ENCODE data around the gene U2AF1L4. TPM values are rescaled to one million over a fixed set of nuclear protein-coding genes. Genes with fewer than 3 reads are reported as not detected.

Gene U2AF1L4
- total RNA-seq, 1 experiment from 2014 or later, result 20.0 TPM

DNA sequence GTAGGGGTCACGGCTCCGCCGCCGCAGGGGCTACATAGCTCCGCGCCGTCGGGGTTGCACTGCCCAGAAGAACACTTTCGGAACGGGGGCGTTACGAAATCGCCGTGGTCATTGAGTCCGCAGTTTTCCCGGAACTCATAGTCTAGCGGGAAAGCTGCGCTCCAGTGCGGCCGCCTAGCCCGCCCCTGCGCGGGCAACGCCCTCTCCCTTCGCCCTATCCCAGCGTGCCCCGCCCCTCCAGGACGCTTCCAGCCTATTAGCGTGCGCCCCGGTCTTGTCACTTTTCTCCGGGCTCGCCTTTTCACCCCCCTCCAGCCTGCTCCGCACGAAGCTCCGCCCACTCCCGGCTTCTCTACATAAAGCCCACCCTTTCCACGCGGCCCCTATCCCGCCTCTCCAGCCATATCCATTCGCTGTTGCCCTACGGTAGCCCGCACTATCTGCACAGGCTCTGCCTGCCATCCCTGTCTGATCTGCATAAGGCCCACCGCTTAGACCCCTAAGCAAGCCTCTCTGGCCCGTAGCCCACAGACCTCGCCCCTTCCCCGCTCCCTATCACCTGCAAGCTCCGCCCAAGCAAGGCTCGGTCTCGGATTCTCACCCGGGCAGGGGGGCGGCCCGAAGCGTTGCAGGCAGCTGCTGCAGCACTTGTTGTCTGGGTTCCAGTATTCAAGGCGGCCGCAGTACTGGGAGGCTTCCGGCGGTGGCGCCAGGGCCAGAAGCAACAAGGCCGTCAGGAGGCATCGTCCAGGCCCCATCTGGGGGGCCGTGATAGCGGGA is 4.6 kb downstream of the U2AF1L4 start:
- DNase-seq (ENCODE audit: low spot score), result peak; percentile 99

DNA sequence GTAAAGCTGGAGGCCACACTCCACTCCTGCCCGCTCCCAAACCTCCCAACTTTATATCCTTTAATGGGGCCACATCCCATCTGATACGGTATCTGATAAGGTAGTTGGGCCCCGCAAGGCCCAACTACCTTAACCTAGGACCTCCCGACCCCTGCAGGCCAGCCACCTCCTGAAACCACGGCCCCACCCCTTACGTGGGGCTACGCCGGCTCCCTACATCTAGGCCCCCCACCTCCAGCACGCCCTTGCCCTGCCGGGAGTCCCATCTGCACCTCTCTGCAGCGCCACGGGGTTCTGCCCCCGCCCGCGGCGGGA is 5.2 kb downstream of the U2AF1L4 start:
- DNase-seq (ENCODE audit: low spot score), result no peak

DNA sequence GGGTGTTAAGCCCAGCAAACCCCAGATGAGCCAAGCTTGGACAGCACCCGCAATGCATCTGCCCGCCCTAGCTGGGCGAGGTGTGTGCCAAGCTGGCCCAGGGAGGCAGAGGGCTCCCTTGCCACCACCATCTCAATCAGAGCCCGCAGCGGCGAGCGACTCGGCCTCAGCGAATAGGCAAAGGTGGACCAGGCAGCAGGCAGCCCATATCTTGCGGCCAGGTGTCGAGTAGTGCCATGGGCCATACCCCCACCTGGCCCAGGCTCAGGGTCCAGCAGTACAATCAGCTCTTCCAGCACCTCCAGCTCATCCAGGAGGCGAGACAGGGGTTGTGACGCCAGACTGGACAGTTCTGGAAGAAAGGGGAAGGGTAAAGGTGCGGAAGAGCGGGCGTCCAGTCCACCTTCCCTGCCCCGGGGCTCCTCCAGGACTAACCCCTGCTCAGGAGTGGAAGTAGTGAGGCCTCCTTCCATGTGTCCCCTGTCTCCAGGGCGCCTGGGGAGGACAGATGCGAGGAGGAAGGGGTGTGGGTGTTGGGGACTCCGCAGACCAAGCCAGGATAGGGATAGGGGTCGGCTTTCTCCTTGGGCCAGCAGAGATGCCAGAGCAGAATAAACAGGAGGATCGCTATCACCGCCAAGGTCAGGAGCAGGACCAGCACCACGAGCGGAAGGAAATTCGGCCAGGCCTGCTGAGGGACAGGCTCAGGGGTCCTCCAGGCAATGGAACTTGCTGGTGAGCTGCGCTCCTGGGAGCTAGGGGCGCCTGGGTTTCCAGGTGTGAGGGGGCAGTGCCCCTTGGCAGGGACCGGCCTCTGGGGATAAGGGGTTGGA is 5.7 kb downstream of the U2AF1L4 start:
- DNase-seq (ENCODE audit: low spot score), result no peak

DNA sequence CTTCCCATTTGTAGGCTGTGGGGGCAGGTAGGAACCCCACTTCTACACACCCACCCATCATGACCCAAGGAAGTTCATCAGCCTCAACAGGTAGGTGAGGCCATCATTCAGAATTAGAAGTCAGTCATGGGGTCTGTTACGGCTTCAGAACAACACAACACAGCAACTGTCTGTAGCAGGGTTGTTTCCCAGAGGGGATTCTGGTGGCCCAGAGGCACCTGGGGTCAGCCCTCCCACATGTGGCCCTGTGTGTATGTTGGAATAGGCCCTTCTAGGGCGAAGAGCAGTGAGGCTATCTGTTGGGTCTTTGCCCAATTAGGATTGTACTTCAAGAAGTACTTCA is 6.4 kb downstream of the U2AF1L4 start:
- DNase-seq (ENCODE audit: low spot score), result no peak

DNA sequence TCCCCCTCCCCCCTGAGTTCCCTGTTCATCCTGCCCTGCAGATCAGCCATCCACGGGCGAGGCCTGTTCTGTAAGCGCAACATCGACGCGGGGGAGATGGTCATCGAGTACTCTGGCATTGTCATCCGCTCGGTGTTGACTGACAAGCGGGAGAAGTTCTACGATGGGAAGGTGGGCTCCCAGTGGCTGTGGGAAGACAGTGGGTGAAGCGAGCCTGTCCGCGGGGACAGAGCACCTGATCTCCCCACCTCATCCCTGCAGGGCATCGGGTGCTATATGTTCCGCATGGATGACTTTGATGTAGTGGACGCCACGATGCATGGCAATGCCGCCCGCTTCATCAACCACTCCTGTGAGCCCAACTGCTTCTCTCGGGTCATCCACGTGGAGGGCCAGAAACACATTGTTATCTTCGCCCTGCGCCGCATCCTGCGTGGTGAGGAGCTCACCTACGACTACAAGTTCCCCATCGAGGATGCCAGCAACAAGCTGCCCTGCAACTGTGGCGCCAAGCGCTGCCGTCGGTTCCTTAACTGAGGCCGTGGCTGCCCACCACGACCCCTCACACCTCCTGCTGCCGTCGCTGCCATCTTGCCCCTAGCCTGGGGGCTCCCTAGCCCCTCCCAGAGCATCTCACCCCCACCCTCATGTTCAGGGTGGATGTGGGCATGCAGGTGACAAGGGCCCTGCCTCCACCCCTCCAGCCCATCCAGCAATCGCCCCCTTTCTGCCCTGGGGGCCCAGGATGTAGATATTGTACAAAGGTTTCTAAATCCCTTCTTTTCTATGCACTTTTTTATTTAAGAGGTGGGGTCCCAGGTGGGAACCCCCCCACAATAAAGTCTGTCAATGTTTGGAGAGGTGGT is 7.0 kb downstream of the U2AF1L4 start:
- DNase-seq (ENCODE audit: low spot score), result no peak

DNA sequence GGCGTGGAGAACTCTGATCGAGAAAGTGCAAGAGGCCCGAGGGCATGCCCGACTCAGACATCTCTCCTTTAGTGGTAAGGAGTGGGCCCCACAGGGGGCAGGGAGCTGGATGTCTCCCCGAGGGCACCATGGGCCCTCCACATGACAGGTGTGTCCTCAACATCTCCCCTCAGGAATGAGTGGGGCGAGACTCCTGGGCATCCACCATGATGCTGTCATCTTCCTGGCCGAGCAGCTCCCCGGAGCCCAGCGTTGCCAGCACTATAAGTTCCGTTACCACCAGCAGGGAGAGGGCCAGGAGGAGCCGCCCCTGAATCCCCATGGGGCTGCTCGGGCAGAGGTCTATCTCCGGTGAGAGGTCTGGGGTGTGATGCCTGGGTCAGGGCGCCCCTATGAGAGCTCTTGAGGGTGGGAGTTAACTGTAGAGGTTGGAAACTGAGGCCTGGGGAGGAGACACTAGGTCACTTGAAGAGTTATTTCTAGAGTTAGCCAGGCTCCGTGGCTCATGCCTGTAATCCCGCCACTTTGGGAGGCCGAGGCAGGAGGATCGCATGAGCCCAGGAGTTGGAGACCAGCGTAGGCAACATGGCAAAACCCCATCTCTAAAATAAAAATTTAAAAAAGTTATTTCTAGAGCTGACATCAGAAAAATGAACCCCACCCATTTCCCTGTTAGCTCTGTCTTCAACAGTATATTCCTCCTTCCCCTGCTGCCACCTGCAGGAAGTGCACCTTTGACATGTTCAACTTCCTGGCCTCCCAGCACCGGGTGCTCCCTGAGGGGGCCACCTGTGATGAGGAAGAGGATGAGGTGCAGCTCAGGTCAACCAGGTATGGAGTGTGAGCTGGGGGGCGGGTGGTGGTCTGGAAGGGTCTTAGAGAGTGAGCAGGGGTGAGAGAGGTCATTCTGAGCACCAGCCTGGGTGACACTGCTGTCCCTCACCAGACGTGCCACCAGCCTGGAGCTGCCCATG is 8.0 kb downstream of the U2AF1L4 start:
- peak; percentile 62 for DNase-seq (ENCODE audit: low spot score)

DNA sequence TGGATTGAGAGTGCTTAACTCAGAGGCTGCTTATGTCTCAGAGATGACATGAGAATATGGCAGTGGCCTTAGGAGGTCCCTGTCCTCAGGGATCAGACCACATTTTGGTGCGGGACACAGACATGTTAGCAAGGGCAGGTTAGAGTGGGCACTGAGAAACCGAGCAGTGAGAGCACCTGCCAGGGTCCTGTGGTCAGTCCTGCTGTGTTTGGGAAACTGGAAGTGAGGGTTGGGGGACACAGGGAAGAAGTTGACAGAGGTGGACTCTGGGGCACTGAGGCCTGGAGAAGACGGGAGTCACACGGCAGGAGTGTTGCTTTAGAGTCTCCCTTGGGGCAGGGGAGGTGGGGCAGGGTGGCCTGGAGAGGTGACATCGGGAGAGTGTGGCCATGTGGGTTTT is 10.3 kb downstream of the U2AF1L4 start:
- DNase-seq (ENCODE audit: low spot score), result no peak

DNA sequence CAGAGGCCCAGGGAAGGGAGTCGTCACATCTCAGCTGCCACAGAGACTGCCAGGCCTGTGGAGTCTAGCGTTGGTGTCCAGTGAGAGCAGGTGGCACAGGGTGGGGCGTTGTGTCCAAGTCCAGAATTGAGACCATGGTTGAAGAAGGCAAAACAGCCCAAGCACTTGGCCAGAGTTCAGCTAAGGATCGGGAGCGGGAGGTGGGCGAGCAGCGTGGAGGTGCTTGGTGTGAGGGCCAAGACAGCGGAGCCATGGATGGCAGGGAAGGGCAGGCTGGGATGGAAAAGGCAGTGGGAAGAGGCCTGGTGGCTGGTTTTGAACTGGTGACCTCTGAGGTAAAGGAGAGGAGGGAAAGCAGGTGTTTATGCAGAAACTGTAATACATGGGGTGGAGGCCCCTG is 10.9 kb downstream of the U2AF1L4 start:
- DNase-seq (ENCODE audit: low spot score), result no peak

DNA sequence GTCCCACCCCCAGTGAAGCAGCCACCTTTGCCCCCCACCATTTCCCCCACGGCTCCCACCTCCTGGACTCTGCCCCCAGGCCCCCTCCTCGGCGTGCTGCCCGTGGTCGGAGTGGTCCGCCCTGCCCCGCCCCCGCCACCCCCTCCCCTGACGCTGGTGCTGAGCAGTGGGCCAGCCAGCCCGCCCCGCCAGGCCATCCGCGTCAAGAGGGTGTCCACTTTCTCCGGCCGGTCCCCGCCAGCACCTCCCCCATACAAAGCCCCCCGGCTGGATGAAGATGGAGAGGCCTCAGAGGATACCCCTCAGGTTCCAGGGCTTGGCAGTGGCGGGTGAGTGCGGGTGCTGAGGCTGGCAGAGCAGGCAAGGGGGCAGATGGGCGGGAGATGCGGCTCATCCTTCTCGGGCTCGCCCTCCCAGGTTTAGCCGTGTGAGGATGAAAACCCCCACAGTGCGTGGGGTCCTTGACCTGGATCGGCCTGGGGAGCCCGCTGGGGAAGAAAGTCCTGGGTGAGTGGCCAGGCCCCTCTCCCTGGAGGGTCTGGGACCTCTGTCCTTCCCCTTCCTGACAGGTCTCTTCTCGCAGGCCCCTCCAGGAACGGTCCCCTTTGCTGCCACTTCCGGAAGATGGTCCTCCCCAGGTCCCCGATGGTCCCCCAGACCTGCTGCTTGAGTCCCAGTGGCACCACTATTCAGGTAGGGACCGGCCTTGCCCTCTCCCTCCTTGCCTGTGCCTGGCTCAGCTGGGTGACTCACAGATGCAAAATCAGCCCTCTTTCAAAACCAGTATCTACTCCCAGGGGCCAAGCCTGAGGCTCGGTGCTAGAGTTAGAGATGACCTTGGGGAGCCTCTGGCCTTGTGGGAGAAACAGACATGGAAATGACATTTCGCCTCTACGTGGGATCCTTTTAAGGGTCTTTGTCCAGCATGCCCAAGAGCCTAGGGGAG is 11.8 kb downstream of the U2AF1L4 start:
- DNase-seq (ENCODE audit: low spot score), result no peak

DNA sequence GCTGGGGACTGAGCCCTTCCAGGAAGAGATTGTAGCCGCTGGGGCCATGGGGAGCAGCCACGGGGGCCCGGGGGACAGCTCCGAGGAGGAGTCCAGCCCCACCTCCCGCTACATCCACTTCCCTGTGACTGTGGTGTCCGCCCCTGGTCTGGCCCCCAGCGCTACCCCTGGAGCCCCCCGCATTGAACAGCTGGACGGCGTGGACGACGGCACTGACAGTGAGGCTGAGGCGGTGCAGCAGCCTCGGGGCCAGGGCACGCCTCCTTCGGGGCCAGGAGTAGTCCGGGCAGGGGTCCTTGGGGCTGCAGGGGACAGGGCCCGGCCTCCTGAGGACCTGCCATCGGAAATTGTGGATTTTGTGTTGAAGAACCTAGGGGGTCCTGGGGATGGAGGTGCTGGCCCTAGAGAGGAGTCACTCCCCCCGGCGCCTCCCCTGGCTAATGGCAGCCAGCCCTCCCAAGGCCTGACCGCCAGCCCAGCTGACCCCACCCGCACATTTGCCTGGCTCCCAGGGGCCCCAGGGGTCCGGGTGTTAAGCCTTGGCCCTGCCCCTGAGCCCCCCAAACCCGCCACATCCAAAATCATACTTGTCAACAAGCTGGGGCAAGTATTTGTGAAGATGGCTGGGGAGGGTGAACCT is 12.6 kb downstream of the U2AF1L4 start:
- no peak for DNase-seq (ENCODE audit: low spot score)

DNA sequence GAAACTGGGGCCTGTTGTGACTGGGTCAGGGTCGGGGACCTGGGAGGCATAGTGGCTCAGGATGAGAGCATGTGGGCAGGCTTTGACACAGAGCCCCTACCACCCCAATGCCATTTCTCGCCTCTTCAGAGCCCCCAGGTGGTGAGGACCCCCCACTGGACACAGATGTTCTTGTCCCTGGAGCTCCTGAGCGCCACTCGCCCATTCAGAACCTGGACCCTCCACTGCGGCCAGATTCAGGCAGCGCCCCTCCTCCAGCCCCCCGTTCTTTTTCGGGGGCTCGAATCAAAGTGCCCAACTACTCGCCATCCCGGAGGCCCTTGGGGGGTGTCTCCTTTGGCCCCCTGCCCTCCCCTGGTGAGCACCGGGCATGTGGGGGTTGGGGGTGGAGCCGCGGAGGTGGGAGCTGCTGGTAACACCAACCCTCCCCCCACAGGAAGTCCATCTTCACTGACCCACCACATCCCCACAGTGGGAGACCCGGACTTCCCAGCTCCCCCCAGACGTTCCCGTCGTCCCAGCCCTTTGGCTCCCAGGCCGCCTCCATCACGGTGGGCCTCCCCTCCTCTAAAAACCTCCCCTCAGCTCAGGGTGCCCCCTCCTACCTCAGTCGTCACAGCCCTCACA is 13.3 kb downstream of the U2AF1L4 start:
- no peak for DNase-seq (ENCODE audit: low spot score)

DNA sequence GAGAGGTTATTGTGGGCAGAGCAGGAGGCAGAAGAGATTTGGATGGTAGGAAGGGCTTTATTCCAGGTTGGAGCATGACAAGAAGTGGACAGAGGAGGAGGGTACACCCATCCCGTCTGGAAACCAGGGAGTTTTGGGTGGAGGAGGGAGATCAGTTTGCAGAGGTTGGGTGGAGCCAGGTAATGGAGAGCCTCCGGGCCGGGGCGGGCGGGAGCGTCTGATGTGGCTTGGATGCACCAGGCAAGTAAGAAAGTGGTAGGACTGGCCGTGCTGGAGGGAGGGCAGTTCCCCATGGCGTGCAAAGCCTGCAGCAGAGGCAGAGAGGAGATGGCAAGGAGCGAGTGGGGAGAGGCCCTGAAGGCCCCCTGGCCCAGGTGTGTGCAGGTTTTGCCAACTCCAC is 13.9 kb downstream of the U2AF1L4 start:
- peak; percentile 93 for DNase-seq (ENCODE audit: low spot score)

DNA sequence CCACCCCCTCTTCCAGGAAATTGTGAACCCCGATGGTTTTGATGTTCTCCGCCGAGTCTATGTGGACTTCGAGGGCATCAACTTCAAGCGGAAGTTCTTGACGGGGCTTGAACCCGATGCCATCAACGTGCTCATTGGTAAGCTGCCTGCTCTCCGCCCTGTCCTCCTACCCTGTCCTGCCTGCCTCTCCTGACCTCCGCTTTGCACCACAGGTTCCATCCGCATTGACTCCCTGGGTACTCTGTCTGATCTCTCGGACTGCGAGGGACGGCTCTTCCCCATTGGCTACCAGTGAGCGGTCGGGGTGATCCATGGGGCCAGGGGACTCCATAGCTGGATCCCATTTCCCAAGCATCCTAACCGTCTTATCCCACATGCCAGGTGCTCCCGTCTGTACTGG is 14.9 kb downstream of the U2AF1L4 start:
- DNase-seq (ENCODE audit: low spot score), result no peak

DNA sequence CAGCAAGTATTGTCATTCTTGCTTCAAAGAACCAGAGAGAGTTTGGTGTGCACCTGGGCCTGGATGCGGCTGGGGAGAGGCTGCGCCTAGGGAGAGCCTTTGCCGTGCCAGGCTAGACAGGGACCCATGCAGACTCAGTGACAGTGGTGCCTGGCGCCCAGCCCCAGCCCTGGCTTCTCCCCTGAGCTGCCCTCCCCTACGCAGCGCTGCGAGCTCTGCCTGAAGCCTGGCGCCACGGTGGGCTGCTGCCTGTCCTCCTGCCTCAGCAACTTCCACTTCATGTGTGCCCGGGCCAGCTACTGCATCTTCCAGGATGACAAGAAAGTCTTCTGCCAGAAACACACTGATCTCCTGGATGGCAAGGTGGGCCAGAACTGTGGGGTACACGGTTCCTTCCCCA is 15.5 kb downstream of the U2AF1L4 start:
- no peak for DNase-seq (ENCODE audit: low spot score)

DNA sequence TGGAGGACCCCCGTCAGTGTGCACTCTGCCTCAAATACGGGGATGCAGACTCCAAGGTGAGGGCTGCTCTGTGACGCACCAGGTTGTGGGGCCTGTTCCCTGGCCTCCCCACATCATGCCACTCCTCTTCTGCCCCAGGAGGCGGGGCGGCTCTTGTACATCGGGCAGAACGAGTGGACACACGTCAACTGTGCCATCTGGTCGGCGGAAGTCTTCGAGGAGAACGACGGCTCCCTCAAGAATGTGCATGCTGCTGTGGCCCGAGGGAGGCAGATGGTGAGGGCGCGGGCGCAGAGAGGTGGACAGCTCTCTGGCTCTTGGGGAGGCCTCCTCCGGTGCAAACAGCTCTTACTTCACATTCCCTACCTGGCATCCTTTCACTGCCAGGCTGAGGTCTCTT is 16.2 kb downstream of the U2AF1L4 start:
- no peak for DNase-seq (ENCODE audit: low spot score)

DNA sequence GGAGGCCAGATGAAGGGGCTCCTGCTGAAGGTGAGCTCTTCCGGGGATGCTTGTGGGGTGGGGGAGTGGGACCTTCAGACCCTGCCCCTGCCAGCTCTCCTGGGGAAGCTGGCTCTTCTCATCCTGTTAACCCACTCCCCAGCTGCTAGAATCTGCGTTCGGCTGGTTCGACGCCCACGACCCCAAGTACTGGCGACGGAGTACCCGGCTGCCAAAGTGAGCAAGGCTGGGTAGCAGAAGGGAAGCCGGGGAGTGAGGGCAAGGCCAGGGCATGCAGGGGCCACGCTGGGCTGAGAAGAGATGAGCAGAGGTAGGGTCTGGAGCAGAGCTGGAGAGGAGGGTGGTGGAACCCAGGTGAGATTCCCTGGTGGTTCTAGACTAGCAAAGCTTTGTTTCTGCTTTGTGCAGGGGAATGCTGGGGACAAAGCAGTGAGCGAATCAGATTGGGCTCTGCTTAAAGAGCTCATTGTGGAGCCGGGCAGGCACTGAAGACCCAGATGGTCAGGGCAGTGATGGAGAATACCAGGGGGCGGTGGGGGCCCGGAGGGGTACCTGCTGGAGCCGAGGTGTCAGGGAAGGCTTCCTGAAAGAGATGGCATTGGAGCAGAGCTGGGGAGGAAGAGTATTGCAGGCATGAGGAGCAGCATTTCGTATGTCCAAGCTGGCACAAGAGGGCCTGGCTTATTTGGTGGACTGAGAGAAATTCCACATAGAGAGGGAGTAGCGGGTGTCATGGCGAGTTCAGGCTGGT is 17.1 kb downstream of the U2AF1L4 start:
- DNase-seq (ENCODE audit: low spot score), result no peak

DNA sequence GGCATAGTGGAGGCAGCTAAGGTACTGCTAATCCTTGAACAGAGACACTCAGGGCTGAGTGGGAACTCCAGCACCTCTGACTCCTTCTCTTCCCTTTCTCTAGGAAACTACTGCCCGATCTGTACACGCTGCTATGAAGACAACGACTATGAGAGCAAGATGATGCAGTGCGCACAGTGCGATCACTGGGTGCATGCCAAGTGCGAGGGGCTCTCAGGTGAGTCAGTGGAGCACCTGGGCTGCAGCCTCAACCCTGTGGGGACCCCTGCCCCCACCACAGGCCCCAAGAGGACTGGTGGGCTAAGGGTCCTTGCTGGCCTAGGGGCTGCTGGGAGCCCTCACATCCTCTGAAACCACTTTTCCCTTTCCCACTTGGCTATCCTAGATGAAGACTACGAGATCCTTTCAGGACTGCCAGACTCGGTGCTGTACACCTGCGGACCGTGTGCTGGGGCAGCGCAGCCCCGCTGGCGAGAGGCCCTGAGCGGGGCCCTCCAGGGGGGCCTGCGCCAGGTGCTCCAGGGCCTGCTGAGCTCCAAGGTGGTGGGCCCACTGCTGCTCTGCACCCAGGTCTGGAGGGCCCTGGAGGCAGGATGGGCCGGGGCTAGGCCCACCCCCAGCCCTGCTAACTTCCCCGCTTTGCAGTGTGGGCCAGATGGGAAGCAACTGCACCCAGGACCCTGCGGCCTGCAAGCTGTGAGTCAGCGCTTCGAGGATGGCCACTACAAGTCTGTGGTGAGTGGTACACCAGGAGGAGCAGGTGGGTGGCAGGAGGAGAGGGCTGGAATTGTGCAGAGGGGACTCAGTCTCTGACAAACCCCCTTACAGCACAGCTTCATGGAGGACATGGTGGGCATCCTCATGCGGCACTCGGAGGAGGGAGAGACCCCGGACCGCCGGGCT is 17.9 kb downstream of the U2AF1L4 start:
- DNase-seq (ENCODE audit: low spot score), result no peak

Data from HT-29 (cell line).